SU-DHL-6 (cell line): ENCODE data around the gene TMEM131.

ENCODE experiments used
- H2AFZ ChIP-seq: fragments of 200-600 bp; sonication (generic); 2 replicates; pipeline ENCODE4 v1.6.1; 2014; ENCODE audit warnings: low read depth, mild to moderate bottlenecking, moderate library complexity, mixed read lengths, antibody characterized with exemption, low read length; ENCODE audit not compliant: severe bottlenecking
- H3F3A ChIP-seq: fragments of 200-600 bp; shearing (Covaris generic); 2 replicates; pipeline ENCODE4 v1.6.0; 2016; ENCODE audit warnings: antibody characterized with exemption, mild to moderate bottlenecking; ENCODE audit not compliant: insufficient read depth
- H3K27ac ChIP-seq: fragments of 200-600 bp; sonication (generic); 2 replicates; pipeline ENCODE4 v1.5.1; 2016; ENCODE audit warnings: low read depth, mild to moderate bottlenecking, low read length, moderate library complexity, mixed read lengths
- H3K27me3 ChIP-seq: fragments of 200-600 bp; sonication (generic), shearing (Covaris generic); 2 replicates; pipeline ENCODE4 v1.6.0; 2014; ENCODE audit warnings: mild to moderate bottlenecking, low read length
- H3K36me3 ChIP-seq: fragments of 200-600 bp; sonication (generic); 2 replicates; pipeline ENCODE4 v1.6.1; 2014; ENCODE audit warnings: mild to moderate bottlenecking, low read length, mixed read lengths
- H3K4me2 ChIP-seq: fragments of 300-600, 200-600 bp; shearing (Covaris generic), sonication (generic); 2 replicates; pipeline ENCODE4 v1.6.0; 2014; ENCODE audit warnings: low read length, low read depth, mild to moderate bottlenecking; ENCODE audit not compliant: poor library complexity, severe bottlenecking
- H3K4me3 ChIP-seq: fragments of 200-600 bp; sonication (generic); 2 replicates; pipeline ENCODE4 v1.5.1; 2014; ENCODE audit warnings: antibody characterized with exemption, low read length, mild to moderate bottlenecking, mixed read lengths; ENCODE audit not compliant: insufficient read depth, poor library complexity, severe bottlenecking
- H3K79me2 ChIP-seq: fragments of 200-600 bp; sonication (generic); 2 replicates; pipeline ENCODE4 v1.6.1; 2014; ENCODE audit warnings: mild to moderate bottlenecking, low read length, moderate library complexity; ENCODE audit not compliant: insufficient read depth
- H3K9ac ChIP-seq: fragments of 200-600 bp; sonication (generic); 2 replicates; pipeline ENCODE4 v1.7.0; 2014; ENCODE audit warnings: mild to moderate bottlenecking, low read length
- H3K9me2 ChIP-seq: fragments of 200-600 bp; sonication (generic); replicated peaks from 2 replicates; pipeline ENCODE4 v1.6.1; 2014; ENCODE audit warnings: low read length; ENCODE audit not compliant: insufficient read depth
- H3K9me3 ChIP-seq: fragments of 200-600 bp; sonication (generic); 2 replicates; pipeline ENCODE4 v1.6.1; 2014; ENCODE audit warnings: low read length, mixed read lengths; ENCODE audit not compliant: insufficient read depth
- H4K20me1 ChIP-seq: fragments of 200-600 bp; sonication (generic); 2 replicates; pipeline ENCODE4 v1.6.1; 2014; ENCODE audit warnings: low read depth, mild to moderate bottlenecking, antibody characterized with exemption, low read length, moderate library complexity, mixed read lengths
- EZH2phosphoT487 ChIP-seq: fragments of 200-600 bp; sonication (generic), shearing (Covaris generic); conservative IDR thresholded peaks from 2 replicates; pipeline ENCODE4 v1.6.1; 2018; ENCODE audit warnings: mild to moderate bottlenecking, antibody characterized with exemption, low read length, moderate library complexity, mixed read lengths
- TF ChIP-seq, protein P1 (sequence below): fragments of 200-600 bp; sonication (generic); IDR thresholded peaks from one replicate; pipeline ENCODE4 v1.5.1; 2017; ENCODE audit warnings: antibody characterized with exemption, mild to moderate bottlenecking, low read length, moderate library complexity; ENCODE audit not compliant: insufficient read depth, poor library complexity, severe bottlenecking

Gene TMEM131

DNA sequence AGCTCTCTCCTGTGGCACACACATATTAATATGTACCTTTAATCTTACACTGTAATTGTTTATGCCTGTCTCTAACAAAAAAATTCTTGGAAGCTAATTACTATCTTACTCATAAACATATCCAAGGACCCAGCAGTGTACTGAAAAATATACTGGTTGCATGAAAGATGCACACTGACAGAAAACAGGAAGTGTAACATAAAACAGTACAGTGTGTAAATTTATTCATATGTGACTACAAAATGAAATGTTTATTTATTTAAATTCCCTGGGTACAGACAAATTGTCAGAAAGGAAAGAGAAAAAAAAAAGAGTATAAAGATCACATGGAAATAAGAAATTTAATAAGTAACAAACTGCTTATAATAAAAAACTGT lies 28.5 kb downstream of the TMEM131 start:
- Histone ChIP-seq H3K4me2 (peak overlapping the region; percentile 1), H3K9me3 (no peaks in the 10 kb centered on the region), H3K9me2 (no peaks in the 10 kb centered on the region), H3K27me3 (no peaks in the 10 kb centered on the region), H3K9ac (no peak overlapping the region), H3K4me3 (no peak overlapping the region), H3K79me2 (peaks cover 77% of the 10 kb centered on the region), H2AFZ (no peak overlapping the region), H3K27ac (no peak overlapping the region), H3F3A (no peaks in the 10 kb centered on the region), H3K36me3 (no peaks in the 10 kb centered on the region), H4K20me1 (peaks cover 25% of the 10 kb centered on the region)
- TF ChIP-seq EZH2phosphoT487: no peak
- TF ChIP-seq, protein P1, sequence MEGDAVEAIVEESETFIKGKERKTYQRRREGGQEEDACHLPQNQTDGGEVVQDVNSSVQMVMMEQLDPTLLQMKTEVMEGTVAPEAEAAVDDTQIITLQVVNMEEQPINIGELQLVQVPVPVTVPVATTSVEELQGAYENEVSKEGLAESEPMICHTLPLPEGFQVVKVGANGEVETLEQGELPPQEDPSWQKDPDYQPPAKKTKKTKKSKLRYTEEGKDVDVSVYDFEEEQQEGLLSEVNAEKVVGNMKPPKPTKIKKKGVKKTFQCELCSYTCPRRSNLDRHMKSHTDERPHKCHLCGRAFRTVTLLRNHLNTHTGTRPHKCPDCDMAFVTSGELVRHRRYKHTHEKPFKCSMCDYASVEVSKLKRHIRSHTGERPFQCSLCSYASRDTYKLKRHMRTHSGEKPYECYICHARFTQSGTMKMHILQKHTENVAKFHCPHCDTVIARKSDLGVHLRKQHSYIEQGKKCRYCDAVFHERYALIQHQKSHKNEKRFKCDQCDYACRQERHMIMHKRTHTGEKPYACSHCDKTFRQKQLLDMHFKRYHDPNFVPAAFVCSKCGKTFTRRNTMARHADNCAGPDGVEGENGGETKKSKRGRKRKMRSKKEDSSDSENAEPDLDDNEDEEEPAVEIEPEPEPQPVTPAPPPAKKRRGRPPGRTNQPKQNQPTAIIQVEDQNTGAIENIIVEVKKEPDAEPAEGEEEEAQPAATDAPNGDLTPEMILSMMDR: no peak

DNA sequence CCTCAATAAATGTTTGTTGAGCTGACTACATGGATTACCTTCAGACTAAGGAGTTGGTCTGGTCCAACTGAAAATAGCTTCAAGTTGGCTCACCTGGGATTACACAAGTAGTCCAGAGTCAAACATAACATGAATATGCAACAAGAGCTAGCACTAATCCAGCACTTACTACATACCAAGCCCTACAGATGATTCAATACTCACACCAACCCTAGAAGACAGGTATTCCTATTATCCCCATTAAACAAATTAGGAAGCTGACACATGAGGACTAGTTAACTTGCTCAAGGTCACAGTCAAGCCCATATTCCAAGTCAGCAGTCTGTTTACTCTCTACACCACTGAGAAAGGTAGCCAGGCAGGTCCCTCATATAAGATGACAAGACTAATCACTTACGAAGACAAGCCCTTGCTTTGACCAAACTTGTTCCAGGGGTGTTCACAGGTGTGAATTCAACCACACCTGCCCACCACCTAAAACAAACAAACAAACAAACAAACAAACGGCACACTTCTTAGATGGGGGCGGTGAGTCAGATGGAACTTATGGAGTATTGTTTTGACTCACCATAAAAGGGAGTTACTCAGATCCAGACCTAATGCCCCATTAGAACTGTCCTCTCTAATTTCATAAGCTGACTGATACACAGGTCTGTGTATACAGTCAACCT lies 29.1 kb downstream of the TMEM131 start:
- Histone ChIP-seq H4K20me1 (peaks cover 27% of the 10 kb centered on the region), H3K9me3 (no peaks in the 10 kb centered on the region), H3K4me2 (peak overlapping the region; percentile 1), H2AFZ (no peak overlapping the region), H3K9ac (no peak overlapping the region), H3K9me2 (no peaks in the 10 kb centered on the region), H3F3A (no peaks in the 10 kb centered on the region), H3K27ac (no peak overlapping the region), H3K4me3 (no peak overlapping the region), H3K36me3 (no peaks in the 10 kb centered on the region; the same call in 1 of the 2 replicates), H3K27me3 (no peaks in the 10 kb centered on the region), H3K79me2 (peaks cover 80% of the 10 kb centered on the region)
- TF ChIP-seq, protein P1: no peak
- no peak for TF ChIP-seq EZH2phosphoT487

GRCh38 chr2:97965116-97965515 lies 30.6 kb downstream of the TMEM131 start:
- H3K9ac ChIP-seq: no peak overlapping the region
- no peaks in the 10 kb centered on the region for H3K9me3 ChIP-seq
- no peaks in the 10 kb centered on the region for H3K27me3 ChIP-seq
- no peaks in the 10 kb centered on the region for H3F3A ChIP-seq
- peaks cover 83% of the 10 kb centered on the region for H3K79me2 ChIP-seq
- no peak overlapping the region for H2AFZ ChIP-seq
- no peaks in the 10 kb centered on the region for H3K9me2 ChIP-seq
- H3K4me2 ChIP-seq: no peak overlapping the region
- H3K4me3 ChIP-seq: no peak overlapping the region
- H4K20me1 ChIP-seq: peaks cover 43% of the 10 kb centered on the region
- no peaks in the 10 kb centered on the region; the same call in 1 of the 2 replicates for H3K36me3 ChIP-seq
- no peak overlapping the region for H3K27ac ChIP-seq
- TF ChIP-seq, protein P1: no peak
- no peak for TF ChIP-seq EZH2phosphoT487
